Activated T-helper 1 cell treated with Interleukin-2 at 50 U/mL for 16 hours (primary cell): ENCODE results near the gene RIN1.
"Not testable (repeated sequence)": the region's sequence is repeated elsewhere in the genome, so short reads cannot be mapped to it uniquely, and the experiment has no call there.

Source experiments
- DNase-seq: peaks from one replicate; pipeline ENCODE4 v3.0.0-alpha.2; 2020; ENCODE audit warnings: low read depth

Gene RIN1

GRCh38 chr11:66359662-66360087, 23.4 kb upstream of the RIN1 start:
- DNase-seq, result no peak

- not testable (repeated sequence) for DNase-seq
Observed at GRCh38 chr11:66350560-66351235, 14.5 kb upstream of the RIN1 start.

GRCh38 chr11:66349084-66349386, 12.8 kb upstream of the RIN1 start:
- DNase-seq, result no peak

- peak; percentile 60 for DNase-seq
Observed at GRCh38 chr11:66347425-66348276, 11.4 kb upstream of the RIN1 start, which contains the start of gene B4GAT1. Gene B4GAT1 (minus strand): TSS chr11:66347629. CDS start chr11:66347545, 84 bp downstream.

- DNase-seq, result no peak
Observed at GRCh38 chr11:66346476-66347424, 10.5 kb upstream of the RIN1 start.

GRCh38 chr11:66345316-66345649, 9.0 kb upstream of the RIN1 start:
- DNase-seq, result no peak

GRCh38 chr11:66344550-66345315, 8.5 kb upstream of the RIN1 start, which contains the start of gene BRMS1:
Gene BRMS1 (minus strand): TSS chr11:66345104. CDS start chr11:66342234, 2,870 bp downstream.
- peak; percentile 89 for DNase-seq

- no peak for DNase-seq
Observed at GRCh38 chr11:66343176-66343575, 6.9 kb upstream of the RIN1 start.

GRCh38 chr11:66341502-66342126, 5.4 kb upstream of the RIN1 start:
- DNase-seq, result no peak

GRCh38 chr11:66340596-66341501, 4.6 kb upstream of the RIN1 start:
- DNase-seq, result no peak

GRCh38 chr11:66339686-66340483, 3.7 kb upstream of the RIN1 start:
- DNase-seq, result no peak

- no peak for DNase-seq
Observed at GRCh38 chr11:66339162-66339675, 3.0 kb upstream of the RIN1 start.

GRCh38 chr11:66338276-66339161, 2.3 kb upstream of the RIN1 start:
- DNase-seq, result no peak

GRCh38 chr11:66337103-66337899, 1.1 kb upstream of the RIN1 start:
- DNase-seq, result no peak

GRCh38 chr11:66335531-66336233, 552 bp downstream of the RIN1 start:
- no peak for DNase-seq
